K562 (cell line): Measurements from ENCODE around the gene GZF1. TPM values are rescaled to one million over a fixed set of nuclear protein-coding genes. Genes with fewer than 3 reads are reported as not detected.

Experiments used
- BMI1 ChIP-seq: fragments of 150-350 bp; IDR thresholded peaks from 2 replicates; pipeline ENCODE4 v1.6.1; 2014; ENCODE audit warnings: low read length
- CREM ChIP-seq: IDR thresholded peaks from 2 replicates; pipeline ENCODE4 v1.6.1; 2014; ENCODE audit warnings: antibody characterized with exemption, low read depth
- ELF4 ChIP-seq: fragments of 450-650 bp; formaldehyde crosslinking; IDR thresholded peaks from 2 replicates; pipeline ENCODE4 v1.4.0; 2022; ENCODE audit warnings: missing genetic modification characterization
- FOS ChIP-seq: IDR thresholded peaks from 3 replicates; pipeline ENCODE4 v1.6.1; 2011; ENCODE audit not compliant: insufficient read length; ENCODE audit errors: extremely low read depth
- MAFF ChIP-seq: IDR thresholded peaks from 2 replicates; pipeline ENCODE4 v1.6.1; 2012; ENCODE audit warnings: low read length, improper control_type of control experiment
- MCM7 ChIP-seq, 2 experiments: fragments of 450-650 bp; IDR thresholded peaks; 2 replicates each; pipeline ENCODE4 v1.6.1; 2016 to 2018
- MYNN ChIP-seq, 2 experiments: sonication (generic); formaldehyde crosslinking in 1 of 2; IDR thresholded peaks; 2 replicates each; pipeline versions ENCODE4 v1.5.0 to v1.6.1; 2016 to 2020; ENCODE audit warnings: antibody characterized with exemption in 1 of 2, missing genetic modification reagents in 1 of 2
- NFE2 ChIP-seq: IDR thresholded peaks from 2 replicates; pipeline ENCODE4 v1.6.1; 2014; ENCODE audit warnings: antibody characterized with exemption, low read depth
- NR2C1 ChIP-seq, 2 experiments: fragments of 450-650 bp; IDR thresholded peaks; 2 replicates each; pipeline ENCODE4 v1.6.1; 2017; ENCODE audit warnings: mild to moderate bottlenecking in 2 of 2, antibody characterized with exemption in 1 of 2, inconsistent platforms in 1 of 2, missing compliant biosample characterization in 1 of 2, missing genetic modification characterization in 1 of 2
- RAD21 ChIP-seq, 2 experiments: fragments of 250-450 bp in 1 of 2; fragments of 450-650 bp in 1 of 2; sonication (Bioruptor Pico) in 1 of 2; formaldehyde crosslinking in 1 of 2; IDR thresholded peaks in 1 of 2; conservative IDR thresholded peaks in 1 of 2; 2 replicates each; pipeline versions ENCODE4 v1.4.0 to v1.8.0; 2020 to 2022; ENCODE audit warnings: mild to moderate bottlenecking in 2 of 2, moderate library complexity in 1 of 2
- RBM34 ChIP-seq: fragments of 200-400 bp; formaldehyde crosslinking; IDR thresholded peaks from 2 replicates; pipeline ENCODE4 v1.6.1; 2018; ENCODE audit warnings: low read length, borderline replicate concordance; ENCODE audit not compliant: insufficient read depth
- SMAD3 ChIP-seq: fragments of 450-650 bp; formaldehyde crosslinking; conservative IDR thresholded peaks from 2 replicates; pipeline ENCODE4 v1.4.0; 2020; ENCODE audit warnings: mild to moderate bottlenecking
- SRSF1 ChIP-seq: fragments of 200-400 bp; formaldehyde crosslinking; IDR thresholded peaks from 2 replicates; pipeline ENCODE4 v1.6.1; 2017; ENCODE audit warnings: mild to moderate bottlenecking, low read depth, low read length, moderate library complexity
- TAF7 ChIP-seq: fragments of 450-650 bp; IDR thresholded peaks from 2 replicates; pipeline ENCODE4 v1.6.1; 2016; ENCODE audit warnings: missing genetic modification characterization, missing compliant biosample characterization
- TAF9B ChIP-seq: fragments of 450-650 bp; IDR thresholded peaks from 2 replicates; pipeline ENCODE4 v1.6.1; 2018; ENCODE audit warnings: mild to moderate bottlenecking; ENCODE audit not compliant: partially characterized antibody
- TBL1XR1 ChIP-seq, 2 experiments: IDR thresholded peaks; 2 replicates each; pipeline ENCODE4 v1.6.1; 2012; ENCODE audit warnings: improper control_type of control experiment in 2 of 2, low read length in 2 of 2, mild to moderate bottlenecking in 1 of 2
- TBP ChIP-seq: optimal IDR thresholded peaks from 2 replicates; pipeline ENCODE3; 2011; ENCODE audit warnings: low read depth, low read length, improper control_type of control experiment
- TOE1 ChIP-seq, 2 experiments: fragments of 450-650 bp in 1 of 2; sonication (generic) in 1 of 2; formaldehyde crosslinking in 1 of 2; IDR thresholded peaks; 2 replicates each; pipeline versions ENCODE4 v1.7.1 to v1.8.0; 2016 to 2022; ENCODE audit warnings: borderline replicate concordance in 2 of 2, mild to moderate bottlenecking in 2 of 2, antibody characterized with exemption in 1 of 2, inconsistent platforms in 1 of 2, low read depth in 1 of 2, missing genetic modification reagents in 1 of 2, moderate library complexity in 1 of 2
- ZNF197 ChIP-seq: fragments of 200-800 bp; sonication (Bioruptor generic); IDR thresholded peaks from 2 replicates; pipeline ENCODE4 v1.6.1; 2016; ENCODE audit warnings: low read depth, missing genetic modification characterization, missing compliant biosample characterization
- ZNF282 ChIP-seq: sonication (generic); formaldehyde crosslinking; IDR thresholded peaks from 2 replicates; pipeline ENCODE4 v1.8.1; 2023; ENCODE audit warnings: missing genetic modification reagents
- ZNF398 ChIP-seq: fragments of 250-450 bp; sonication (Bioruptor Pico); IDR thresholded peaks from 2 replicates; pipeline ENCODE4 v1.8.0; 2021; ENCODE audit warnings: moderate library complexity, mild to moderate bottlenecking, inconsistent platforms
- ZSCAN29 ChIP-seq: fragments of 450-650 bp; IDR thresholded peaks from 2 replicates; pipeline ENCODE4 v1.6.1; 2017
- polyA plus RNA-seq, 8 experiments: library from polyadenylated mRNA; depleted of rRNA in 4 of 8; stranded (reverse) in 5 of 8; unstranded in 3 of 8; fragments of >200 nt; fragmentation: Nextera tagmentation in 2 of 8; fragmentation: Illumina TruSeq in 1 of 8; extraction: Ambion mirVana in 2 of 8; extraction: Trizol in 1 of 8; gene quantifications; 2 replicates each; pipeline versions ENCODE4 v1.2.1 to v1.2.3, GENCODE V29; 2011 to 2014; ENCODE audit warnings: inconsistent platforms in 1 of 8, missing spikeins in 1 of 8
- total RNA-seq, 7 experiments: library from RNA; depleted of rRNA in 6 of 7; stranded (reverse); fragments of >200 nt in 6 of 7; fragmentation: Illumina TruSeq in 2 of 7; extraction: Trizol in 2 of 7; gene quantifications; 2 replicates each; pipeline versions ENCODE4 v1.2.1 to v1.2.3, GENCODE V29; 2011 to 2021; ENCODE audit warnings: low replicate concordance in 1 of 7
- TF ChIP-seq, protein P1 (sequence below), 2 experiments: fragments of 450-650 bp; IDR thresholded peaks; 2 replicates each; pipeline ENCODE4 v1.6.1; 2018; ENCODE audit warnings: mild to moderate bottlenecking in 2 of 2, low read depth in 1 of 2; ENCODE audit not compliant: partially characterized antibody in 2 of 2

Gene GZF1
- total and polyA plus RNA-seq, 9 of the 15 experiments (the other 6 are each of a cell fraction or from before 2014, with no cell fraction given) = 1.2 to 15.7 (median 7.4) TPM

DNA sequence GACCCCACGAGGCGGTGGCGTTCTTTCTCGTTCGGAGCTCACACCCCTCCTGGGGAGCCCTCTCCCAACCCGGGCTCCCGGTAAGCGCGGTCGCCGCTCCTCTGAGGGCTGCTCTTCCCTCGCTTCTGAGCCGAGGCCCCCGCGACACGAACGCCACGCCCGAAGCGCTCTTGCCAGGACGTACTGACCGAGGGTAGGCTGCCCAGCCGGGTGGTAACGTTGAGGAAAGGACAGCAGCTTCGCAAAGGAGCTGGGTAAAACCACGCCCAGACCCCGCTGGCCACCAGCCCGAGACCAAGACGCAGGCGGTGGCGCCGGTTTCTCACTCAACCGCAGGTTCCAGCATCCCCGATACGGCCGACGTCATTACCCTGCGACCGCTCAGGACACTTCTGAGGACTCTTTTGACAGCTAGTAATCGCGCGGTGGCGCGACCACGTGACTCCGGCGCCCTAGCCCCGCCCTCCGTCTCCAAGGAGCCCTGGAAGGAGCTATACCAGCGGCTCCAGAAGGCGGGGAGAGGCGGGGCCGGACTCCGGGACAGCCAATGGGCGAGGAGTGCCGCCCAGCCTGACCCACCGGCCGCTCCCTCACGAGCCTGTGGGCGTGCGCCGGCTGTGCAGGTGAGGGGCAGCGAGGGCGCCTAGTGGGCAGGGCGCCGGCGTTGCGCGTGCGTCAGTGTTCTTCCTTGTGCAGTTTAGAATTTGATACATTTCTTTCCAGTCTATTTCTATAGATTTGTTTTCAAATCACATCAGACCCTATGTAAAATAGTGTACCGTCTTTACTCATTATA is 4.0 kb upstream of the GZF1 start (continued):
- TF ChIP-seq ZNF398 (CRISPR knock-in tag) (no peak), BMI1 (no peak), TBP (no peak), TOE1 (IDR thresholded peaks at IDR 0.05; ENCODE audit: borderline replicate concordance) (peak; percentile 99), TOE1 (CRISPR knock-in tag; IDR thresholded peaks at IDR 0.05; ENCODE audit: borderline replicate concordance, low read depth) (no peak), RAD21 (CRISPR knock-in tag; conservative IDR thresholded peaks at IDR 0.05 in 1 of 2, IDR thresholded peaks at IDR 0.05 in 1 of 2) (0 out of 4 replicates have a peak, but pooled peaks of 1 of the 2 experiments have one; percentile 2), TAF7 (tag) (no peak), MCM7 (IDR thresholded peaks at IDR 0.05) (no peak), NR2C1 (IDR thresholded peaks at IDR 0.05) (no peak), NR2C1 (tag; IDR thresholded peaks at IDR 0.05) (no peak), SRSF1 (no peak), TAF9B (peak; percentile 13), SMAD3 (no peak), ELF4 (CRISPR knock-in tag) (no peak), MAFF (no peak), ZSCAN29 (no peak), FOS (peak; percentile 31), TBL1XR1 (IDR thresholded peaks at IDR 0.05; ENCODE audit: low read length in 2 of 2) (peak in 1 of 2 experiments; percentile 4; a peak in 2 of 4 replicates), NFE2 (no peak), ZNF282 (CRISPR knock-in tag) (no peak), MYNN (IDR thresholded peaks at IDR 0.05) (no peak; the same call in 1 of the 2 replicates), MYNN (CRISPR knock-in tag; IDR thresholded peaks at IDR 0.05) (no peak), ZNF197 (no peak), RBM34 (no peak), CREM (peak; percentile 99)
- TF ChIP-seq, protein P1, sequence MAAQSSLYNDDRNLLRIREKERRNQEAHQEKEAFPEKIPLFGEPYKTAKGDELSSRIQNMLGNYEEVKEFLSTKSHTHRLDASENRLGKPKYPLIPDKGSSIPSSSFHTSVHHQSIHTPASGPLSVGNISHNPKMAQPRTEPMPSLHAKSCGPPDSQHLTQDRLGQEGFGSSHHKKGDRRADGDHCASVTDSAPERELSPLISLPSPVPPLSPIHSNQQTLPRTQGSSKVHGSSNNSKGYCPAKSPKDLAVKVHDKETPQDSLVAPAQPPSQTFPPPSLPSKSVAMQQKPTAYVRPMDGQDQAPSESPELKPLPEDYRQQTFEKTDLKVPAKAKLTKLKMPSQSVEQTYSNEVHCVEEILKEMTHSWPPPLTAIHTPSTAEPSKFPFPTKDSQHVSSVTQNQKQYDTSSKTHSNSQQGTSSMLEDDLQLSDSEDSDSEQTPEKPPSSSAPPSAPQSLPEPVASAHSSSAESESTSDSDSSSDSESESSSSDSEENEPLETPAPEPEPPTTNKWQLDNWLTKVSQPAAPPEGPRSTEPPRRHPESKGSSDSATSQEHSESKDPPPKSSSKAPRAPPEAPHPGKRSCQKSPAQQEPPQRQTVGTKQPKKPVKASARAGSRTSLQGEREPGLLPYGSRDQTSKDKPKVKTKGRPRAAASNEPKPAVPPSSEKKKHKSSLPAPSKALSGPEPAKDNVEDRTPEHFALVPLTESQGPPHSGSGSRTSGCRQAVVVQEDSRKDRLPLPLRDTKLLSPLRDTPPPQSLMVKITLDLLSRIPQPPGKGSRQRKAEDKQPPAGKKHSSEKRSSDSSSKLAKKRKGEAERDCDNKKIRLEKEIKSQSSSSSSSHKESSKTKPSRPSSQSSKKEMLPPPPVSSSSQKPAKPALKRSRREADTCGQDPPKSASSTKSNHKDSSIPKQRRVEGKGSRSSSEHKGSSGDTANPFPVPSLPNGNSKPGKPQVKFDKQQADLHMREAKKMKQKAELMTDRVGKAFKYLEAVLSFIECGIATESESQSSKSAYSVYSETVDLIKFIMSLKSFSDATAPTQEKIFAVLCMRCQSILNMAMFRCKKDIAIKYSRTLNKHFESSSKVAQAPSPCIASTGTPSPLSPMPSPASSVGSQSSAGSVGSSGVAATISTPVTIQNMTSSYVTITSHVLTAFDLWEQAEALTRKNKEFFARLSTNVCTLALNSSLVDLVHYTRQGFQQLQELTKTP (IDR thresholded peaks at IDR 0.05; ENCODE audit: low read depth in 1 of 2, partially characterized antibody in 2 of 2) = no peak
